DMS53 treated with DMSO at 0.1 percent for 48 hours (cell line): ENCODE data around the gene SPATA2L.
A peak's percentile ranks its signal among the peaks of the same experiment; 100 is the strongest.

Experiments used
- DNase-seq: peaks from one replicate; lab custom pipeline; 2025; ENCODE audit not compliant: unreplicated experiment; lab: John Stamatoyannopoulos, UW

Gene SPATA2L

GRCh38 chr16:89729863-89730593, 28.5 kb upstream of the SPATA2L start:
- no peak for DNase-seq

GRCh38 chr16:89729293-89729692, 27.8 kb upstream of the SPATA2L start:
- no peak for DNase-seq

GRCh38 chr16:89727406-89728120, 26.1 kb upstream of the SPATA2L start:
- DNase-seq: no peak

GRCh38 chr16:89723279-89724250, 22.1 kb upstream of the SPATA2L start:
- DNase-seq: no peak

- DNase-seq: peak; percentile 19
Measured at GRCh38 chr16:89722392-89723278, 21.1 kb upstream of the SPATA2L start.

- peak; percentile 22 for DNase-seq
Measured at GRCh38 chr16:89721546-89722391, 20.3 kb upstream of the SPATA2L start.

GRCh38 chr16:89720813-89721545, 19.5 kb upstream of the SPATA2L start, which contains the start of the genes VPS9D1 and ZNF276:
Gene VPS9D1, minus strand, starts transcription at chr16:89720898. Its CDS starts 37 bp downstream, at chr16:89720861.
Gene ZNF276, plus strand, starts transcription at chr16:89721537. Its CDS starts 104 bp downstream, at chr16:89721641.
- DNase-seq: peak; percentile 35

- DNase-seq: no peak
Measured at GRCh38 chr16:89720551-89720812, 19.0 kb upstream of the SPATA2L start.

- no peak for DNase-seq
Measured at GRCh38 chr16:89717688-89718505, 16.4 kb upstream of the SPATA2L start.

- DNase-seq: no peak
Measured at GRCh38 chr16:89716916-89717687, 15.6 kb upstream of the SPATA2L start.

GRCh38 chr16:89716493-89716892, 15.0 kb upstream of the SPATA2L start:
- no peak for DNase-seq

- no peak for DNase-seq
Measured at GRCh38 chr16:89712274-89712781, 10.8 kb upstream of the SPATA2L start.

- peak; percentile 14 for DNase-seq
Measured at GRCh38 chr16:89711601-89712273, 10.2 kb upstream of the SPATA2L start.

GRCh38 chr16:89710709-89711564, 9.4 kb upstream of the SPATA2L start:
- no peak for DNase-seq

GRCh38 chr16:89709716-89710432, 8.4 kb upstream of the SPATA2L start:
- no peak for DNase-seq
